Gastroesophageal sphincter (tissue), 4 donors: ENCODE data around the gene ZNF37A. TPM values are rescaled to one million over a fixed set of nuclear protein-coding genes. Genes with fewer than 3 reads are reported as not detected.

ENCODE experiments used
- ATAC-seq: fragments of 150-250 bp; one replicate; pipeline ENCODE4 v1.9.1; 2016; ENCODE audit warnings: mild to moderate bottlenecking, moderate library complexity
- H3K27ac ChIP-seq, 4 donors: fragments of 200-600 bp; sonication (generic) in 3 of 4; 1 replicate in 3 of 4; 2 replicates in 1 of 4; pipeline ENCODE4 v1.5.1; 2016 to 2019
- H3K27me3 ChIP-seq: fragments of 200-600 bp; sonication (generic); one replicate; pipeline ENCODE4 v1.5.1; 2019
- H3K36me3 ChIP-seq, 2 donors: fragments of 200-600 bp; sonication (generic); one replicate each; pipeline ENCODE4 v1.5.1; 2019; ENCODE audit warnings: control low read depth in 1 of 2
- H3K4me1 ChIP-seq, 3 donors: fragments of 200-600 bp; sonication (generic); 1 replicate in 2 of 3; 2 replicates in 1 of 3; pipeline ENCODE4 v1.5.1; 2016 to 2019; ENCODE audit warnings: control low read depth in 2 of 3
- H3K4me3 ChIP-seq, 2 donors: fragments of 200-600 bp; sonication (generic); one replicate each; pipeline ENCODE4 v1.5.1; 2019; ENCODE audit warnings: mild to moderate bottlenecking in 1 of 2, moderate library complexity in 1 of 2
- H3K9me3 ChIP-seq, 3 donors: fragments of 200-600 bp; sonication (generic); one replicate each; pipeline ENCODE4 v1.5.1; 2017 to 2019; ENCODE audit warnings: control low read depth in 2 of 3
- EP300 ChIP-seq: sonication (generic); formaldehyde crosslinking; IDR thresholded peaks from one replicate; pipeline ENCODE4 v1.6.1; 2017; ENCODE audit warnings: antibody characterized with exemption, mild to moderate bottlenecking
- POLR2A ChIP-seq, 2 donors: fragments of 450-650 bp; IDR thresholded peaks; one replicate each; pipeline ENCODE4 v1.6.1; 2017; ENCODE audit warnings: antibody characterized with exemption in 2 of 2, mild to moderate bottlenecking in 2 of 2, moderate library complexity in 1 of 2
- POLR2AphosphoS5 ChIP-seq: sonication (generic); formaldehyde crosslinking; IDR thresholded peaks from one replicate; pipeline ENCODE4 v1.6.1; 2017; ENCODE audit warnings: antibody characterized with exemption
- WGBS, 2 donors: methylation state at CpG; one replicate each; pipeline ENCODE4 v1.1.5; 2018; ENCODE audit warnings: low coverage in 1 of 2; 5-methylcytosine and 5-hydroxymethylcytosine counted together
- small RNA-seq, 4 donors: library from RNA; depleted of rRNA; stranded (forward); fragments of <200 nt; gene quantifications; one replicate each; pipeline ENCODE3, GENCODE V24; 2016
- total RNA-seq, 4 donors: library from RNA; depleted of rRNA; stranded (reverse); fragments of >200 nt; gene quantifications; one replicate each; pipeline ENCODE4 v1.1.0, GENCODE V29; 2016
- TF ChIP-seq, protein P1 (sequence below), 4 experiments: fragments of 200-600 bp in 2 of 4; fragments of 450-650 bp in 2 of 4; sonication (generic) in 1 of 4; IDR thresholded peaks; one replicate each; pipeline ENCODE4 v1.5.1; 2017 to 2019; ENCODE audit warnings: antibody characterized with exemption in 4 of 4, mild to moderate bottlenecking in 2 of 4, moderate library complexity in 2 of 4

The ZNF37A gene
- total RNA-seq, 4 donors from 2014 or later = 15.3 to 30.6 (median 22.5) TPM

DNA sequence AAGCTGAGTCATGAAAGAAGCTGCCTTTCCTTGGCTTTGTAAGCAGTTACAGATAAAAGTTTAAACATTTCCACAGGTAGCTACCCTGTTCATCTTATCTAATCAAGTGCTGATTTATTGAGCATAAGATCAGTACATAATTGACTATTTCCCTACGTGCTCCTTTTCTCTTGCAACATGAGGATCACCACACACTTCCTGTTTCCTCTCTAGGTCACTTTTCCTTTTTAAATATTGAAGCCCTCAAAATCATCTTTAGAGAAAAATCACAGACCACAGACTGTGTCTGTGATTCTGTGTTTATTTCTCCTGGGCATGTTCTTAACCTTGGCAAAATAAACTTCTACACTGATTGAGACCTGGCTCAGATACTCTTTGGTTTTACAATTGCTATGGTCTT lies 69.5 kb downstream of the ZNF37A start:
- H3K36me3 ChIP-seq = no peaks in the 10 kb centered on the region

DNA sequence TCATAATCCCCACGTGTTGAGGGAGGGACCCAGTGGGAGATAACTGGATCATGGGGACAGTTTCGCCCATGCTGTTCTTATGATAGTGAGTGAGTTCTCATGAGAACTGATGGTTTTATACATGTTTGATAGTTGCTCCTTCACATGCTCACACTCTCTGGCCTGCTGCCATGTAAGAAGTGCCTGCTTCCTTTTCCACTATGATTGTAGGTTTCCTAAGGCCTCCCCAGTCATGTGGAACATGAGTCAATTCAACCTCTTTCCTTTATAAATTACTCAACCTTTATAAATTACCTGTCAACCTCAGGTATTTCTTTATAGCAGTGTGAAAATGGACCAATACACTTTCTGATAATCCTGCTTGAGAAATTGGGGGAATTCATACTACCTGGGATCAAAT lies 80.2 kb downstream of the ZNF37A start:
- ATAC-seq = no peak
- Histone ChIP-seq H3K27me3 (no peaks in the 10 kb centered on the region), H3K9me3 (no peaks in the 10 kb centered on the region), H3K4me3 (no peak overlapping the region), H3K4me1 (no peaks in the 10 kb centered on the region), H3K27ac (no peak overlapping the region), H3K36me3 (no peaks in the 10 kb centered on the region)
- 40 to 50% methylated on average over 2 of the region's 2 CpGs for WGBS, 2 donors
- TF ChIP-seq, protein P1, sequence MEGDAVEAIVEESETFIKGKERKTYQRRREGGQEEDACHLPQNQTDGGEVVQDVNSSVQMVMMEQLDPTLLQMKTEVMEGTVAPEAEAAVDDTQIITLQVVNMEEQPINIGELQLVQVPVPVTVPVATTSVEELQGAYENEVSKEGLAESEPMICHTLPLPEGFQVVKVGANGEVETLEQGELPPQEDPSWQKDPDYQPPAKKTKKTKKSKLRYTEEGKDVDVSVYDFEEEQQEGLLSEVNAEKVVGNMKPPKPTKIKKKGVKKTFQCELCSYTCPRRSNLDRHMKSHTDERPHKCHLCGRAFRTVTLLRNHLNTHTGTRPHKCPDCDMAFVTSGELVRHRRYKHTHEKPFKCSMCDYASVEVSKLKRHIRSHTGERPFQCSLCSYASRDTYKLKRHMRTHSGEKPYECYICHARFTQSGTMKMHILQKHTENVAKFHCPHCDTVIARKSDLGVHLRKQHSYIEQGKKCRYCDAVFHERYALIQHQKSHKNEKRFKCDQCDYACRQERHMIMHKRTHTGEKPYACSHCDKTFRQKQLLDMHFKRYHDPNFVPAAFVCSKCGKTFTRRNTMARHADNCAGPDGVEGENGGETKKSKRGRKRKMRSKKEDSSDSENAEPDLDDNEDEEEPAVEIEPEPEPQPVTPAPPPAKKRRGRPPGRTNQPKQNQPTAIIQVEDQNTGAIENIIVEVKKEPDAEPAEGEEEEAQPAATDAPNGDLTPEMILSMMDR (IDR thresholded peaks at IDR 0.05) = no peak
- TF ChIP-seq EP300 (no peak), POLR2AphosphoS5 (no peak), POLR2A (IDR thresholded peaks at IDR 0.05) (no peak)

More for the DNA sequence above, 69.5 kb downstream of the ZNF37A start:
- Histone ChIP-seq H3K27ac (no peak overlapping the region), H3K4me3 (no peak overlapping the region), H3K9me3 (peaks cover 0 to 29% (median 0%) of the 10 kb centered on the region in 3 donors), H3K27me3 (no peaks in the 10 kb centered on the region), H3K4me1 (no peaks in the 10 kb centered on the region)
- WGBS, 2 donors = 13 to 38% methylated on average over 1 of the region's 1 CpG
- TF ChIP-seq POLR2A (IDR thresholded peaks at IDR 0.05) (no peak), EP300 (no peak)
- no peak for ATAC-seq

DNA sequence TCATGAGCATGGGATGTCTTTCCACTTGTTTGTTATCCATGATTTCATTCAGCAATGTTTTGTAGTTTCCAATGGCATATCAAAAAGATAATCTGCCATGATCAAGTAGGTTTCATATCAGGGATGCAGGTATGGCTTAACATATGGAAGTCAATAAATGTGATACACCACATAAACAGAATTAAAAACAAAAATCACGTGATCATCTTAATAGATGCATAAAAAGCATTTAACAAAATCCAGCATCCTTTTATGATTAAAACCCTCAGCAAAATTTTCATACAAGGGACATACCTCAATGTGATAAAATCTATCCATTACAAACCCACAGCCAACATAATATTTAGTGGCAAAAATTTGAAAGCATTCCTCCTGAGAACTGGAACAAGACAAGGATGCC lies 90.3 kb downstream of the ZNF37A start:
- Histone ChIP-seq H3K4me3 (no peak overlapping the region), H3K27ac (no peak overlapping the region), H3K36me3 (no peaks in the 10 kb centered on the region), H3K9me3 (peaks cover 0 to 19% (median 0%) of the 10 kb centered on the region in 3 donors), H3K27me3 (no peaks in the 10 kb centered on the region), H3K4me1 (no peaks in the 10 kb centered on the region)
- TF ChIP-seq, protein P1 (IDR thresholded peaks at IDR 0.05) = no peak
- TF ChIP-seq POLR2A (IDR thresholded peaks at IDR 0.05) (no peak), POLR2AphosphoS5 (no peak), EP300 (no peak)
- WGBS, 2 donors = 17 to 53% methylated on average over 1 of the region's 1 CpG
- no peak for ATAC-seq

Small RNA genes within 50 kb of the gene (small RNA-seq; reads per million reads assigned to genes)
- gene AL117339.2 (0 reads per million in 4 donors), gene AL161931.1 (0 reads per million in 4 donors), gene FXYD6P2 (0 reads per million in 4 donors)

Other genes starting within 250 kb of the ZNF37A start
- 10 to 100 TPM; 15.9 to 28.9 (median 22.2) TPM for gene ZNF248, start 236.7 kb upstream of the ZNF37A start, total RNA-seq
- 10 to 100 TPM; 17.3 to 36.1 (median 23.7) TPM for gene ZNF25, start 117.7 kb upstream of the ZNF37A start, total RNA-seq
- 10 to 100 TPM; 24.7 to 50.6 (median 32.2) TPM for gene ZNF33A, start 83.7 kb upstream of the ZNF37A start, total RNA-seq